Stimulated activated CD8-positive, alpha-beta memory T cell treated with anti-CD3 and anti-CD28 coated beads, Interleukin-2, amount 100 ng/mL, for 48 hours (primary cell): Measurements from ENCODE around the gene ZBTB39.
"Not testable (repeated sequence)": the region's sequence is repeated elsewhere in the genome, so short reads cannot be mapped to it uniquely, and the experiment has no call there.

Experiments
- DNase-seq, 2 donors: peaks; one replicate each; pipeline ENCODE4 v3.0.0-alpha.2; 2020; ENCODE audit warnings: low read depth in 2 of 2

ZBTB39 gene

GRCh38 chr12:56980941-56981530, 25.3 kb downstream of the ZBTB39 start:
- DNase-seq: no peak

GRCh38 chr12:56980268-56980667, 26.1 kb downstream of the ZBTB39 start:
- DNase-seq: no peak

- no peak for DNase-seq
These were observed 26.7 kb downstream of the ZBTB39 start for GRCh38 chr12:56979628-56980027.

- DNase-seq: no peak
These were observed 27.8 kb downstream of the ZBTB39 start for GRCh38 chr12:56978397-56979138.

- DNase-seq: not testable (repeated sequence)
These were observed 29.0 kb downstream of the ZBTB39 start for GRCh38 chr12:56977361-56977760.

GRCh38 chr12:56974224-56974623, 32.1 kb downstream of the ZBTB39 start:
- not testable (repeated sequence) for DNase-seq

GRCh38 chr12:56968910-56969309, 37.4 kb downstream of the ZBTB39 start:
- not testable (repeated sequence) for DNase-seq

- not testable (repeated sequence) for DNase-seq
These were observed 40.2 kb downstream of the ZBTB39 start for GRCh38 chr12:56965997-56966642.

- not testable (repeated sequence) for DNase-seq
These were observed 41.2 kb downstream of the ZBTB39 start for GRCh38 chr12:56965124-56965523.

- DNase-seq: not testable (repeated sequence)
These were observed 42.8 kb downstream of the ZBTB39 start for GRCh38 chr12:56963557-56963956.

- DNase-seq: not testable (repeated sequence)
These were observed 44.1 kb downstream of the ZBTB39 start for GRCh38 chr12:56962247-56962646.

- DNase-seq: no peak
These were observed 47.9 kb downstream of the ZBTB39 start for GRCh38 chr12:56958422-56958821.

GRCh38 chr12:56957229-56958052, 48.9 kb downstream of the ZBTB39 start, which contains the start of gene RDH16:
RDH16 (minus strand) TSS chr12:56957608; CDS start chr12:56957462, 146 bp downstream.
- no peak for DNase-seq

GRCh38 chr12:56955631-56956256, 50.6 kb downstream of the ZBTB39 start:
- no peak for DNase-seq

- DNase-seq: no peak
These were observed 51.4 kb downstream of the ZBTB39 start for GRCh38 chr12:56954958-56955355.

GRCh38 chr12:56954057-56954957, 52.0 kb downstream of the ZBTB39 start:
- no peak for DNase-seq

- no peak for DNase-seq
These were observed 53.0 kb downstream of the ZBTB39 start for GRCh38 chr12:56953314-56953713.

- no peak for DNase-seq
These were observed 54.6 kb downstream of the ZBTB39 start for GRCh38 chr12:56951582-56952339.

GRCh38 chr12:56948881-56949280, 57.5 kb downstream of the ZBTB39 start:
- no peak for DNase-seq
